Activated gamma-delta T cell treated with Interleukin-2 at 50 U/mL for 16 hours (primary cell): Measurements from ENCODE around the gene ZG16.

ENCODE experiments used
- DNase-seq: peaks from one replicate; pipeline ENCODE4 v3.0.0-alpha.2; 2020

Gene ZG16

GRCh38 chr16:29831490-29831889 lies 53.4 kb downstream of the ZG16 start:
- no peak for DNase-seq
